Suprapubic skin (tissue), 4 donors: ENCODE results near the gene SUGCT.

Experiments used
- EP300 ChIP-seq: sonication (generic); formaldehyde crosslinking; IDR thresholded peaks from one replicate; pipeline ENCODE4 v1.6.1; 2017; ENCODE audit warnings: antibody characterized with exemption
- POLR2AphosphoS5 ChIP-seq, 3 donors: sonication (generic); formaldehyde crosslinking; IDR thresholded peaks; one replicate each; pipeline ENCODE4 v1.6.1; 2017; ENCODE audit warnings: antibody characterized with exemption in 3 of 3

DNA sequence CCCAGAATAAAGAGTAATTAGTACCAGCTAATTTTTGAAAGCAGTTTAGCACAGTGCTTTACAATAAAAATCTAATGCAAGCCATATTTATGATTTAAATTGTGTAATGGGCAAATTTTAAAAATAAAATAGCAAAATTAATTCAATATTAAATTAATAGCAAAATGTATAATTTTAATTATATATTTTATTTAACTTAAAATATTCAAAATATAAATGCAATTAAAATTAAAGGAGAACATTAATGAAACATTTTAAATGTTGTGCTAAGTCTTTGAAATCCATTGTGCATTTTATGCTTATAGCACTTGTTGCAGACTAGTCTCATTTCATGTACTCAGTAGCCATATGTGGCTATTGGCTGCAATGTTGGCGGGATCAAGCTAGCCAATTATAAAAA lies 367.6 kb downstream of the SUGCT start:
- TF ChIP-seq EP300 (no peak), POLR2AphosphoS5 (IDR thresholded peaks at IDR 0.05) (no peak)
